Gastroesophageal sphincter (tissue), 4 donors: Measurements from ENCODE around the gene GCC2. TPM values are rescaled to one million over a fixed set of nuclear protein-coding genes. Genes with fewer than 3 reads are reported as not detected.

Experiments
- ATAC-seq: fragments of 150-250 bp; one replicate; pipeline ENCODE4 v1.9.1; 2016; ENCODE audit warnings: mild to moderate bottlenecking, moderate library complexity
- H3K27ac ChIP-seq, 4 donors: fragments of 200-600 bp; sonication (generic) in 3 of 4; 1 replicate in 3 of 4; 2 replicates in 1 of 4; pipeline ENCODE4 v1.5.1; 2016 to 2019
- H3K27me3 ChIP-seq: fragments of 200-600 bp; sonication (generic); one replicate; pipeline ENCODE4 v1.5.1; 2019
- H3K36me3 ChIP-seq, 2 donors: fragments of 200-600 bp; sonication (generic); one replicate each; pipeline ENCODE4 v1.5.1; 2019; ENCODE audit warnings: control low read depth in 1 of 2
- H3K4me1 ChIP-seq, 3 donors: fragments of 200-600 bp; sonication (generic); 1 replicate in 2 of 3; 2 replicates in 1 of 3; pipeline ENCODE4 v1.5.1; 2016 to 2019; ENCODE audit warnings: control low read depth in 2 of 3
- H3K4me3 ChIP-seq, 2 donors: fragments of 200-600 bp; sonication (generic); one replicate each; pipeline ENCODE4 v1.5.1; 2019; ENCODE audit warnings: mild to moderate bottlenecking in 1 of 2, moderate library complexity in 1 of 2
- H3K9me3 ChIP-seq, 3 donors: fragments of 200-600 bp; sonication (generic); one replicate each; pipeline ENCODE4 v1.5.1; 2017 to 2019; ENCODE audit warnings: control low read depth in 2 of 3
- CTCF ChIP-seq, 4 experiments: fragments of 200-600 bp in 2 of 4; fragments of 450-650 bp in 2 of 4; sonication (generic) in 1 of 4; IDR thresholded peaks; one replicate each; pipeline ENCODE4 v1.5.1; 2017 to 2019; ENCODE audit warnings: antibody characterized with exemption in 4 of 4, mild to moderate bottlenecking in 2 of 4, moderate library complexity in 2 of 4
- EP300 ChIP-seq: sonication (generic); formaldehyde crosslinking; IDR thresholded peaks from one replicate; pipeline ENCODE4 v1.6.1; 2017; ENCODE audit warnings: antibody characterized with exemption, mild to moderate bottlenecking
- POLR2A ChIP-seq, 2 donors: fragments of 450-650 bp; IDR thresholded peaks; one replicate each; pipeline ENCODE4 v1.6.1; 2017; ENCODE audit warnings: antibody characterized with exemption in 2 of 2, mild to moderate bottlenecking in 2 of 2, moderate library complexity in 1 of 2
- POLR2AphosphoS5 ChIP-seq: sonication (generic); formaldehyde crosslinking; IDR thresholded peaks from one replicate; pipeline ENCODE4 v1.6.1; 2017; ENCODE audit warnings: antibody characterized with exemption
- WGBS, 2 donors: methylation state at CpG; one replicate each; pipeline ENCODE4 v1.1.5; 2018; ENCODE audit warnings: low coverage in 1 of 2; 5-methylcytosine and 5-hydroxymethylcytosine counted together
- total RNA-seq, 4 donors: library from RNA; depleted of rRNA; stranded (reverse); fragments of >200 nt; gene quantifications; one replicate each; pipeline ENCODE4 v1.1.0, GENCODE V29; 2016

GCC2 gene
- total RNA-seq, 4 donors from 2014 or later, result 24.0 to 41.6 (median 33.4) TPM

GRCh38 chr2:108407864-108408729 is 40.9 kb upstream of the GCC2 start:
- no peak for ATAC-seq
- WGBS, 2 donors, result 86 to 92% methylated on average over 4 to 6 of the region's 6 CpGs
- no peaks in the 10 kb centered on the region for H3K4me1 ChIP-seq
- no peak for TF ChIP-seq EP300
- no peaks in the 10 kb centered on the region for H3K36me3 ChIP-seq
- no peak overlapping the region for H3K4me3 ChIP-seq
- H3K27ac ChIP-seq, result no peak overlapping the region
- H3K27me3 ChIP-seq, result no peaks in the 10 kb centered on the region
- H3K9me3 ChIP-seq, result peaks cover 0 to 11% (median 0%) of the 10 kb centered on the region in 3 donors

- no peak for ATAC-seq
- Histone ChIP-seq H3K36me3 (no peaks in the 10 kb centered on the region), H3K9me3 (peaks cover 0 to 5% (median 0%) of the 10 kb centered on the region in 3 donors), H3K4me1 (no peaks in the 10 kb centered on the region), H3K27me3 (no peaks in the 10 kb centered on the region), H3K4me3 (no peak overlapping the region), H3K27ac (no peak overlapping the region)
- 14 to 75% methylated on average over 1 of the region's 1 CpG for whole genome bisulfite sequencing, 2 donors
- no peak for TF ChIP-seq POLR2AphosphoS5
- no peak for TF ChIP-seq POLR2A (IDR thresholded peaks at IDR 0.05)
- TF ChIP-seq CTCF (IDR thresholded peaks at IDR 0.05), result no peak
Observed at GRCh38 chr2:108409768-108410167, 39.2 kb upstream of the GCC2 start.

DNA sequence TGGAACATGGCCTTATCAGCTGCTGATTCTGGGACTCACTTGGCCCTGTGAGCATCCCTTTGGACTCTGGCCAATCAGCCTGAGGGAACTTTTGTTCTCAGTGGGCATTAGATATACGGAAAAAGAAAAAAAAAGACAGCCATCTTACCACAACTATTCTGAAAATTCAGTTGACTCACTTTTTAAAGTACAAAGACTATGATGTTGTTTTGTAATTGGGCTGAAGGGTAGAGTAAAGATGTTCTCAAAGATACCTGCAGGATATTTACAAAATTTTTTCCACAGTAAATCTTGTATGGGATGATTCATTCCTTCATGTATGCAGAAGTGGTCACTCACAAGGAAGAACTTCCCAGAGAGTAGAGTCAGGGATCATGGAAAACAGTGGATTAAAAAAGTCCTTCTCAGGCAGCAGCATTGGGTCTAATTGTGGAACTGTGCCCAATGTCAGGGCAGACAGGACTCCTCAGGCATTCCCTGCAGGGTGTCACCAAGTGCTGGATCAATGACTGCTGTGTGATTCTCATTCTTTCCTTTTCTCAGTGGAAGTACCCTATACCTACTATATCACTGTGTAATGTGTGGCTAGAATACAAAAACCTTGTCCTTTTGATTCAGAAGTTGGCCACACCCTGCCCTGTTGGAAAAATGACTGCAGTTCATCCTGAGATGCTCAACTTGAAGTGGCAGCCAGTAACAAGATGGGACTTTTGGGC is 35.9 kb upstream of the GCC2 start:
- TF ChIP-seq EP300, result no peak
- no peak overlapping the region for H3K27ac ChIP-seq

GRCh38 chr2:108413711-108414095 is 35.3 kb upstream of the GCC2 start:
- Histone ChIP-seq H3K36me3 (no peaks in the 10 kb centered on the region), H3K27ac (no peak overlapping the region), H3K9me3 (no peaks in the 10 kb centered on the region), H3K27me3 (no peaks in the 10 kb centered on the region), H3K4me3 (no peak overlapping the region), H3K4me1 (no peaks in the 10 kb centered on the region)
- TF ChIP-seq EP300 (no peak), POLR2A (IDR thresholded peaks at IDR 0.05) (no peak), POLR2AphosphoS5 (no peak), CTCF (IDR thresholded peaks at IDR 0.05) (no peak)
- ATAC-seq, result no peak
- WGBS, 2 donors, result 75% methylated on average over 1 of the region's 1 CpG; no CpG with 5 or more reads in 1 of the 2 donors

More for the DNA sequence above, 35.9 kb upstream of the GCC2 start:
- ATAC-seq, result no peak
- H3K27me3 ChIP-seq, result no peaks in the 10 kb centered on the region
- no peaks in the 10 kb centered on the region for H3K36me3 ChIP-seq
- H3K9me3 ChIP-seq, result no peaks in the 10 kb centered on the region
- no peaks in the 10 kb centered on the region for H3K4me1 ChIP-seq
- H3K4me3 ChIP-seq, result no peak overlapping the region
- WGBS, 2 donors, result 27 to 43% methylated on average over 1 of the region's 1 CpG

- TF ChIP-seq POLR2AphosphoS5 (no peak), POLR2A (IDR thresholded peaks at IDR 0.05) (no peak), CTCF (IDR thresholded peaks at IDR 0.05) (no peak), EP300 (no peak)
- Histone ChIP-seq H3K4me3 (no peak overlapping the region), H3K4me1 (no peaks in the 10 kb centered on the region), H3K27ac (no peak overlapping the region), H3K36me3 (no peaks in the 10 kb centered on the region), H3K9me3 (no peaks in the 10 kb centered on the region), H3K27me3 (no peaks in the 10 kb centered on the region)
- no peak for ATAC-seq
- WGBS, 2 donors, result 88 to 100% methylated on average over 3 of the region's 3 CpGs
Observed at GRCh38 chr2:108414256-108414876, 34.6 kb upstream of the GCC2 start.
